ENCODE data around the gene MIB1. TPM values are rescaled to one million over a fixed set of nuclear protein-coding genes. Genes with fewer than 3 reads are reported as not detected.

Gene MIB1
- total RNA-seq, 1 experiment from 2014 or later, result 56.2 TPM

DNA sequence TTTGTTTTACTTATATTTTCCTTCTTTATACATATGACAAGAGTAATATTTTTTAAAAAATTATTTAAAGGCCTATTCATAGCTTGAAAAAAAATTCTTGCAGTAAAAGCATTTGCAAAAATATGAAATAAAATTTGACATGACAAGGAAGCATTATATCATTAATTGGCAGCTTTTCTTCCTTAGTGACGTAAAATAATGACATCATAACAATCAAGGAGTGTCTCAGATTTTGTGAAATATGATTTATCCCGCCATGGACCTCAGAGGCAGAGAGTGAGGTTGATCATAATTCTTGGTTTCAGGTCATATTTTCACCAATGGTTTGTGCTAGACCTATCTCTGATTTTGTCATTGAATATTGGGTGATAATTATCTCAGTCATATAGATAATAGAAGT, 176.0 kb downstream of the MIB1 start:
- H3K4me2 ChIP-seq (ENCODE audit: low read depth, low read length, poor library complexity, severe bottlenecking), result no peak overlapping the region

DNA sequence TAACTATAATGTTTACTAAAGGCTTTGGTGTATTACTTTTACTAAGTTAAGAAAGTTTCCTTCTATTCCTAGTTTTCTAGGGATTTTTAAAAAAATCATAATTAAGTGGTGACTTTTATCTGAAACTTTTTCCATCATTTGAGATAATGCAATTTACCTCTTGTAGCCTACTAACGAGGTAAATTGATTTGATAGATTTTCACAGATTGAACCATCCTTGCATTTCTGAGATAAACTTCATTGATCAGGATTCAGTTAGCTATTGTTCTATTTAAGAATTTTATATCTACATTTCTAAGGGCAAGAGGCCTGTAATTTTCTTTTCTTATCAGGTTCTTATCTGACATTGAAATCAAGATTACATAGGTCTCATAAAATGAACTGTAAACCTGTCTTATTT, 178.1 kb downstream of the MIB1 start:
- Histone ChIP-seq H3K4me2 (ENCODE audit: low read depth, low read length, poor library complexity, severe bottlenecking) (no peak overlapping the region), H4K20me1 (ENCODE audit: insufficient read depth, low read depth, low read length) (no peaks in the 10 kb centered on the region), H3K9me2 (replicated peaks; ENCODE audit: insufficient read depth, low read length) (no peaks in the 10 kb centered on the region), H2AFZ (ENCODE audit: low read length) (no peak overlapping the region), H3K79me2 (ENCODE audit: low read length) (no peaks in the 10 kb centered on the region), H3K9ac (ENCODE audit: low read length) (no peak overlapping the region), H3K4me1 (ENCODE audit: low read length) (no peaks in the 10 kb centered on the region), H3K36me3 (ENCODE audit: insufficient read depth, low read length) (no peaks in the 10 kb centered on the region), H3K27ac (ENCODE audit: low read length) (no peak overlapping the region), H3K27me3 (ENCODE audit: low read length) (no peaks in the 10 kb centered on the region), H3K4me3 (ENCODE audit: low read length) (no peak overlapping the region), H3K9me3 (ENCODE audit: low read length) (peaks cover 5% of the 10 kb centered on the region; the same call in 1 of the 2 replicates)
- no peak for DNase-seq

More for the DNA sequence above, 176.0 kb downstream of the MIB1 start:
- H3K79me2 ChIP-seq (ENCODE audit: low read length), result no peaks in the 10 kb centered on the region
- no peaks in the 10 kb centered on the region for H4K20me1 ChIP-seq (ENCODE audit: insufficient read depth, low read depth, low read length)
- H3K27ac ChIP-seq (ENCODE audit: low read length), result no peak overlapping the region
- H3K9me2 ChIP-seq (replicated peaks; ENCODE audit: insufficient read depth, low read length), result no peaks in the 10 kb centered on the region
- H3K4me1 ChIP-seq (ENCODE audit: low read length), result no peaks in the 10 kb centered on the region
- no peak for DNase-seq
- no peak overlapping the region for H3K9ac ChIP-seq (ENCODE audit: low read length)
- H3K4me3 ChIP-seq (ENCODE audit: low read length), result no peak overlapping the region
- no peaks in the 10 kb centered on the region for H3K27me3 ChIP-seq (ENCODE audit: low read length)
- H3K36me3 ChIP-seq (ENCODE audit: insufficient read depth, low read length), result no peaks in the 10 kb centered on the region
- peaks cover 5% of the 10 kb centered on the region; the same call in 1 of the 2 replicates for H3K9me3 ChIP-seq (ENCODE audit: low read length)
- H2AFZ ChIP-seq (ENCODE audit: low read length), result no peak overlapping the region

Small RNA genes lying within 50 kb of the gene (small RNA-seq; reads per million reads assigned to genes)
- gene AC103987.3 (not detected), gene RF00019 (not detected), gene RF00045 (0.12 reads per million), gene RF01241 (not detected), gene RN7SL233P (not detected), gene RNU6-1038P (not detected)

Other genes starting within 250 kb of the MIB1 start
- gene ESCO1, start 140.1 kb upstream of the MIB1 start, total RNA-seq (2014; rRNA removed; shearing (Covaris generic); ENCODE audit: low replicate concordance), result 23.6 and 35.5 TPM in 2 replicates
- 20.4 and 44.3 TPM in 2 replicates for gene SNRPD1, start 128.5 kb upstream of the MIB1 start, total RNA-seq (2014; rRNA removed; shearing (Covaris generic); ENCODE audit: low replicate concordance)
- gene ABHD3, start 36.0 kb upstream of the MIB1 start, total RNA-seq (2014; rRNA removed; shearing (Covaris generic); ENCODE audit: low replicate concordance), result 64.2 and 142 TPM in 2 replicates